ENCODE results near the gene KRT6C. TPM values are rescaled to one million over a fixed set of nuclear protein-coding genes. Genes with fewer than 3 reads are reported as not detected.
"Not testable (repeated sequence)": the region's sequence is repeated elsewhere in the genome, so short reads cannot be mapped to it uniquely, and the experiment has no call there.

KRT6C gene
- total RNA-seq, 2 experiments from 2014 or later = not detected

DNA sequence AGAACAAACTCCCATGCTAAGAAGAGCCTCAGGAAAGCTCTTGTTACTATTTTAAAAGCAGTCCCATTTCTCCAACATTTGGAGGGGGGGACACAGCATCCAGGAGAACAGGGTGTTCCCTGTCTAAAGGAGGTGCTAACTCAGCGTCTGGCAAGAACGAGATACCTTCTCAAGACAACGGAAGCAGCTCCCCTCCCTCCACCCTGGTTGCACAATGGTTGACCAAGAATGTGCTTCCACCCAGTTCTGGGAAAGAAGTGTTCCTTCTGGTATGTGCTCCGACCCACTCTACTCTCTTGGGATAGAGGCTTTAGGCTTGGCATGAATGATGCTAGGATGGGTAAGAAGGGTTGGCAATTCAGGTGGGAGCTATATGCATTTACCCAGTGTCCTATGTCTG lies 20.9 kb upstream of the KRT6C start:
- peaks cover 5% of the 10 kb centered on the region for H3K4me1 Mint-ChIP-seq
- no peaks in the 10 kb centered on the region for H3K36me3 Mint-ChIP-seq
- H3K27me3 Mint-ChIP-seq = peaks cover 21% of the 10 kb centered on the region
- H3K4me3 Mint-ChIP-seq = no peak overlapping the region
- no peaks in the 10 kb centered on the region for H3K9me3 Mint-ChIP-seq
- POLR2A ChIA-PET = no interaction called here
- DNase-seq (no peak), ATAC-seq (ENCODE audit: low read depth) (no peak)
- H3K27ac Mint-ChIP-seq = no peak overlapping the region

DNA sequence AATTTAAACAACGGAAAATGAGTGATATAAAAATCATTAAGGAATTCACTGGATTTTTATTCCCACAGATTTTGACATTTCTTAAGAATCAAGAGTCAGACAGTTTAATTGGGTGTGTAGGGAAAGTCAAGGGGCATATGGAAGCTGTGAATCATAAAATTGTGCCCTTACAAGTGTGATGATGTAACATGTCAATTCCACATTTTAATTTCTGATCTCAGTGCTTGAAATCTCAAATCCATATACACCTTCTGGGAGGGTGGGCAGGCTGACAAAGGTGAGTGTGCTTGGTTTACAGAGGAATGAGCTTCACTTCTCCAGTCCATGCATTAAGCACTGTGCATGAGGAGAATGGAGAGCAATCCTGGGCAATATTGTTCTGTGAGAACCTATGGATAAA lies 20.5 kb upstream of the KRT6C start:
- POLR2A ChIA-PET = no interaction called here
- no peaks in the 10 kb centered on the region for H3K36me3 Mint-ChIP-seq
- peaks cover 21% of the 10 kb centered on the region for H3K27me3 Mint-ChIP-seq
- H3K9me3 Mint-ChIP-seq = no peaks in the 10 kb centered on the region
- no peak for DNase-seq
- ATAC-seq (ENCODE audit: low read depth) = no peak
- H3K4me1 Mint-ChIP-seq = peaks cover 5% of the 10 kb centered on the region
- no peak overlapping the region for H3K27ac Mint-ChIP-seq
- H3K4me3 Mint-ChIP-seq = no peak overlapping the region

DNA sequence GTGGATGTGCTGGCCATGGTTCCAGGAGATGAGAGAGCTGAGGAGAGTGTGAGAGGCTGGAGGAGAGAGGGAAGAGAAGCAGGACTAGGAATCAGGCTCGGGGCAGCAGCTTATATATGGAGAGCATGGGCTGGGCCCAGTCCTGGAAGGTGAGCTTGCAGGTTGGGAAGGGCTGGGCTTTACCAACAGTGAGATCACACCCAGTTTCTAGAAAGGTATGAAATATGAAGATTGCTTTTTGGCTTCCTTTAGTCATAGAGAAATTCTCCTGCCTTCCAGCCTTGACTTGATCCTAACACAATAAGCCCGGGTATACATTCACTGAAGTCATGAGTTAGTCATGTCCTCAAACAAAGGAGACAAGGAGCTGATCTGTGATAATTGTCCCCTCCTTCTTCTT lies 19.6 kb upstream of the KRT6C start, which contains the start of gene KRT6A:
KRT6A (minus strand) TSS at position 86 of the 400 bp plus-strand sequence; CDS start at position 17, 69 bp downstream.
- Mint-ChIP-seq H3K4me3 (no peak within 1 kb of the TSS), H3K9me3 (no peaks in the 10 kb centered on the region), H3K27me3 (peaks cover 19% of the 10 kb centered on the region), H3K36me3 (no peaks in the 10 kb centered on the region), H3K27ac (no peak within 1 kb of the TSS), H3K4me1 (peaks cover 5% of the 10 kb centered on the region)
- POLR2A ChIA-PET = no interaction called here
- DNase-seq (no peak), ATAC-seq (ENCODE audit: low read depth) (no peak)

DNA sequence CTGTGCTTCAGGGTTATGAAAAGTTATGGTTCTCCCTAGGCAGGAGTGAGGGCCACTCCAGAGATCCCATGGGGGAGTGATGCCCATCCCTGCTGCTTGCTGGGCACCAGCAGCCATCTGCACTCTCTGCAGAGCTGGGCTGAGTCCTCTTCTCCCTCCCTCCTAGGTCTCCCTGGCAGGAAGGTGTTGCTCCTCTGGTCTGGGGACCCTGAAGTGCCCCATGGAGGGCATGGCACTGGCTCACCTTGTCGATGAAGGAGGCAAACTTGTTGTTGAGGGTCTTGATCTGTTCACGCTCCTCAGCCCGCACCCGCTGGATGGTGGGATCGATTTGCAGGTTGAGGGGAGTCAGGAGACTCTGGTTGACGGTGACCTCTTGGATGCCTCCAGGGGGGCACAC lies 18.8 kb upstream of the KRT6C start:
- ATAC-seq (ENCODE audit: low read depth); POLR2A ChIA-PET; H3K4me1 Mint-ChIP-seq; H3K9me3 Mint-ChIP-seq; H3K36me3 Mint-ChIP-seq; H3K4me3 Mint-ChIP-seq; H3K27ac Mint-ChIP-seq; DNase-seq: not testable (repeated sequence)
- peaks cover 16% of the 10 kb centered on the region for H3K27me3 Mint-ChIP-seq

DNA sequence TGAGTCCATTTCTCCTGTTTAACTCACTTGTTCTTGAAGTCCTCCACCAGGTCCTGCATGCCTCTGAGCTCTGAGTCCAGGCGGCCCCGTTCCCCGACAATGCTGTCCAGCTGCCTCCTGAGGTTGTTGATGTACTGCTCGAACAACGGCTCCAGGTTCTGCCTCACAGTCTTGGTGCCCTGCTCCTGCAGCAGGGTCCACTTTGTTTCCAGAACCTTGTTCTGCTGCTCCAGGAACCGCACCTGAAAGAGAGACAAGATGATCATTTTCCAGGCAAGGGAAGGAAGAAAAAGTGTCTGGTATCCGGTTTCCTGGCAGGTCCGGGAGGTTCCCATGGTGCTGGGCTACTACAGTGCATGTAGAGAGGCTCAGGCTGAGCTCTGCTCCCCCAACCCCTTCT lies 17.9 kb upstream of the KRT6C start:
- DNase-seq; H3K36me3 Mint-ChIP-seq; H3K4me3 Mint-ChIP-seq; H3K4me1 Mint-ChIP-seq; H3K27ac Mint-ChIP-seq; POLR2A ChIA-PET; H3K9me3 Mint-ChIP-seq; ATAC-seq (ENCODE audit: low read depth): not testable (repeated sequence)
- peaks cover 16% of the 10 kb centered on the region for H3K27me3 Mint-ChIP-seq

DNA sequence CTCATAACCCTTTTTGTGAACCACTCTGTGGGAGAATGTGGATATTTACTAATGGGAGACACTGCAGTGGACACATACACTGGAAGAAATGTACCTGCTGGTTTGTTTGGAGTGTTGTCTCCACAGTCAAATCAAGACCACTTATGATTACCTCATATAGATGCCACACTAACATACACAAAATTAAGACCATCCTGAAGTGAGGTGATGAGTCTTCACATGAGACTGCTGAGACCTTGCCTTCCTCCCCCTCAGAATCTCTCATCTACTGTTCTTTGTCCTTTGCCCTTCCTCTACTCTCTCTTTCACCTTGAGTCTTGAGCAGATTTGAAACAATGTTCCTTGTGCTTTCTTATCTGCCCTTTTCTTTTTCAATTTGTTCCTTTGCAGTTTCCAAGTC lies 15.1 kb upstream of the KRT6C start:
- Mint-ChIP-seq H3K27me3 (peaks cover 31% of the 10 kb centered on the region), H3K27ac (no peak overlapping the region)

DNA sequence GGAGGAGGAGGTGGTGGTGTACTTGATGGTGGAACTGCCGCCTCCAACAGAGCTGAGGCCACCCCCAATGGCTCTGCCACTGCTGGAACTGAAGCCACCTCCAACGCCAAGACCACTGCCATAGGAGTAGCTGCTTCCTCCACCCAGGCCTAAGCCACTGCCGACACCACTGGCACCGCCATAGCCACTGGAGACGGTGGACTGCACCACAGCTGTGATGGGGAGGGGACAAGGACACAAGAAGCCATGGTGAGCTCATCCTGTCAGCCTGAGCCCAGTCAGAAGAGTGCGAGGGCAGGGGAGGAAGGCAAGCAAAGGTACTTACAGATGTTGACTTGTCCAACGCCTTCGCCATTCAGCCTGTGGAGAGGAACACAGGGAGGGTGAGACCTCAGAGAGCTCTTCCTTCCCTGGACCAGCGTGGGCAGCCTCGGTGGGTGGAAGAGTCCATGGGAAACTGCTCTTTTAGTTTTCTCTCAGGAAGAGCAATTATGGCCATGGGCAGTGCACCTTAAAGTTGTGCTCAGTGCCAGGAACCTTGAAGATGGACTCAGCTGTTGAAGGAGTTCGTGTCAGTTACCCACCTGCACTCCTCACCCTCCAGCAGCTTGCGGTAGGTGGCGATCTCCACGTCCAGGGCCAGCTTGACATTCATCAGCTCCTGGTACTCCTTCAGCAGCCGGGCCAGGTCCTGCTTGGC lies 14.3 kb upstream of the KRT6C start:
- H3K27me3 Mint-ChIP-seq = peaks cover 38% of the 10 kb centered on the region
- H3K4me3 Mint-ChIP-seq; H3K4me1 Mint-ChIP-seq; H3K36me3 Mint-ChIP-seq; H3K27ac Mint-ChIP-seq; DNase-seq; ATAC-seq (ENCODE audit: low read depth); H3K9me3 Mint-ChIP-seq; POLR2A ChIA-PET: not testable (repeated sequence)

More for the DNA sequence above, 15.1 kb upstream of the KRT6C start:
- H3K36me3 Mint-ChIP-seq = no peaks in the 10 kb centered on the region
- no peak overlapping the region for H3K4me3 Mint-ChIP-seq
- DNase-seq (no peak), ATAC-seq (ENCODE audit: low read depth) (no peak)
- POLR2A ChIA-PET = no interaction called here
- no peaks in the 10 kb centered on the region for H3K4me1 Mint-ChIP-seq
- peaks cover 6% of the 10 kb centered on the region for H3K9me3 Mint-ChIP-seq

DNA sequence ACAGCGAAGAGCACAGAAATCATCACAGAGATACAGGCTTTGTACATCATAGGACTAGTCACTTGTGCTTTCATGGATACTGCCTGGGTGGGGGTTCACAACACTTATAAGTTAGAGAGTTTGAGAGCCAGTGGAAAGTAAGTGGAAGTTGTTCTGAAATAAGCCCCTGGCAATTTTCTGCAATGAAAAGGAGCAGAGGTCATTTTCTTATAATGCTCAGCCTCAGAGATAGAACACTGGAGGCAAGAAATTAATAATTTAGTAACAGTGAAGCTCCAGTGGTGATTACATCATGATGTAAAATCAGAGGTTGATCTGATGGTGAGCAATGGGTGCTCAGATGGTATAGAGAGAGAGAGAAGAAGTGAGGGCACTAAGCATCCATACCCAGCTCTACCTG lies 13.6 kb upstream of the KRT6C start:
- Mint-ChIP-seq H3K27ac (no peak overlapping the region), H3K4me1 (no peaks in the 10 kb centered on the region), H3K27me3 (peaks cover 44% of the 10 kb centered on the region), H3K36me3 (no peaks in the 10 kb centered on the region), H3K9me3 (peaks cover 6% of the 10 kb centered on the region), H3K4me3 (no peak overlapping the region)
- DNase-seq (no peak), ATAC-seq (ENCODE audit: low read depth) (no peak)
- POLR2A ChIA-PET = no interaction called here

DNA sequence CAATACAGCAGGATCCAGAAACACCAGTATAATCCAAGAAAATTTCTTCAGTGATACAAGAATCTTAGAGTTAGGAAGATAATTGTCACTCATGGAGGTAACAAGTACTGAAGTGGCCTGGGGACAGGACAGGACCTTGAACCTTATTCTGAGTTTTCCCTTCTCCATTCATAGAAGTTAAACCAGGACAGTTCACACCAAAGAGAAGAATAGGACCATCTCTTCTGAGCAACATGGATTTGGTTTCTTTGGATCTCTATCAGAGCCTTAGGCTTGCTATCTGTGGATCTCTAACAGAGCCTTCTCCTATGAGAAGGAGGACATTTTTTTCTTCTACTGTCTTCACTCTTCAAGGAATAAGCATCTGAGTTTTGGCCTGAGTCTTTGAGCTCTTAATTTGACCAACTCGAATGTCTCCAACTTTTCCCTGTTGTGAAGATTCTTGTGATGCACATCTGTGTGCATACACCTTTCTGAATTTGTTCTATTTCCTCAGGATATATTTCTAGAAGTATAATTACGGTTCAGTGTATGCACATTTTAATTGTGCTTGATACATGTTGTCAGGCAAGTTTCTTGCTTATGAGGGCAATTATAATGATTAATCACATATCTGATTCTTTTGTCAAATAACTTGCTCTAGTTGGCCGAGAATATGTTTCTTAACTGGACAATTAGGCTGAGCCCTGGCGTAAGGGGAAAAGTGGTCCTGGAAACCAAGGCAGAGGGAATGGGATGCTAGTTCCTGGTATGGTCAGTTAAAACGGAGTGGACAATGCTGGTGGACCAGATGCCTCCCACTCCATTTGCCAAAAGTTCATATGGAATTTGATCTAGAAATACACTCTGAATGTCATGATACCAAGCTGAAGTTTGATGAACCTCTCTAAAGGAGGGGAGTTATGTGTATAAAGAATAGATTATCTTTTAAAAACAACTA lies 12.8 kb upstream of the KRT6C start:
- Mint-ChIP-seq H3K27ac (no peak overlapping the region), H3K36me3 (no peaks in the 10 kb centered on the region), H3K4me3 (no peak overlapping the region), H3K27me3 (peaks cover 43% of the 10 kb centered on the region), H3K9me3 (peaks cover 6% of the 10 kb centered on the region), H3K4me1 (no peaks in the 10 kb centered on the region)
- DNase-seq (no peak), ATAC-seq (ENCODE audit: low read depth) (no peak)
- POLR2A ChIA-PET = no interaction called here

DNA sequence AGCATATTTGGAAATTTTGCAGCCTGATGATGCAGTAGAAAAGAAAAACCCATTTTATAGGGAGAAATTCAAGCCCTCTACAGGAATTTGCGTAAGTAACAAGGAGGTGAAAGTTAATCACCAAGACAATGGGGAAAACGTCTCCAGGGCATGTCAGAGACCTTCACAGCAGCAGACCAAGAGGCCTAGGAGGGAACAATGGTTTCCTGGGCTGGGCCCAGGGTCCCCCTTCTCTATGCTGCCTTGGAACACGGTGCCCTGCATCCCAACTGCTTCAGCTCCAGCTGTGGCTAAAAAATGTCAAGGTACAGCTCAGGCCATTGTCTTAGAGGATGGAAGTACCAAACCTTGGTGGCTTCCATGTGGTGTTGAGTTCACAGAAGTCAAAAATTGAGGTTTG lies 6.5 kb upstream of the KRT6C start:
- H3K4me1 Mint-ChIP-seq = no peaks in the 10 kb centered on the region
- H3K27ac Mint-ChIP-seq = no peak overlapping the region
- no peak overlapping the region for H3K4me3 Mint-ChIP-seq
- peaks cover 9% of the 10 kb centered on the region for H3K9me3 Mint-ChIP-seq
- POLR2A ChIA-PET = no interaction called here
- no peak for DNase-seq
- H3K36me3 Mint-ChIP-seq = no peaks in the 10 kb centered on the region
- no peak for ATAC-seq (ENCODE audit: low read depth)
- H3K27me3 Mint-ChIP-seq = peaks cover 36% of the 10 kb centered on the region

DNA sequence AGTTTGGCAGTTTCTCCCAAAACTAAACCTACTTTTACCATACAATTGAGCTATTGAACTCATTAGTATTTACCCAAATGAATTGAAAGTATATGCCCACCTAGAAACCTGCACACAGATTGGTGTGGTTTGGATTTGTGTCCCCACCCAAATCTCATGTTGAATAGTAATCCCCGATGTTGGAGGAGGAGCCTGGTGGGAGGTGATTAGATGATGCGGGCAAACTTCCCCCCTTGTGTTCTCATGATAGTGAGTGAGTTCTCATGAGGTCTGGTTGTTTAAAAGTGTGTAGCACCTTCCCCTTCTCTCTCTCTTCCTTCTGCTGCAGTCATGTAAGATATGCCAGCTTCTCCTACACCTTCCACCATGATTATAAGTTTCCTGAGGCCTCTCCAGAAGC lies 4.0 kb upstream of the KRT6C start:
- POLR2A ChIA-PET = no interaction called here
- H3K9me3 Mint-ChIP-seq = peaks cover 5% of the 10 kb centered on the region
- ATAC-seq (ENCODE audit: low read depth) (no peak), DNase-seq (no peak)
- H3K4me1 Mint-ChIP-seq = no peaks in the 10 kb centered on the region
- peaks cover 13% of the 10 kb centered on the region for H3K27me3 Mint-ChIP-seq
- H3K36me3 Mint-ChIP-seq = no peaks in the 10 kb centered on the region
- no peak overlapping the region for H3K4me3 Mint-ChIP-seq
- no peak overlapping the region for H3K27ac Mint-ChIP-seq

DNA sequence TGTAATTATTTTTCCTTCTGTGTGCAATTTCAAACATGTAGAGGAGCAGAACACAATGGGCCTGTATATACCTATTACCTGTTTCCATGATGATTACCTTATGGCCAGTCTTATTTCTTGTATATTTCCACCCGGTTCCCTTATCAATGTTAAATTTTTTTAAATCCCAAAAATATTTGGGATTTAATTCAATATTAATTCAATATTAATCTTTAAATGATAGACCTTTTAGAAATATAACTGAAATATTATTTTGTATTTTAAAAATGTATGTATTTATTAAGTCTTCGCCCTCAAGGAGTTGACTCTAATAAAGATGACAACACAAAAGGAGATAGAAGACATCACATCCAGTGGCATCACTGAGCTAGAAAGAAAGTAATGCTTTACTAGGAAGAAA lies 607 bp upstream of the KRT6C start:
- no peak overlapping the region for H3K4me3 Mint-ChIP-seq
- H3K27ac Mint-ChIP-seq = no peak overlapping the region
- no peaks in the 10 kb centered on the region for H3K36me3 Mint-ChIP-seq
- no peak for DNase-seq
- POLR2A ChIA-PET = no interaction called here
- H3K4me1 Mint-ChIP-seq = no peaks in the 10 kb centered on the region
- no peaks in the 10 kb centered on the region for H3K9me3 Mint-ChIP-seq
- peaks cover 6% of the 10 kb centered on the region for H3K27me3 Mint-ChIP-seq
- no peak for ATAC-seq (ENCODE audit: low read depth)

DNA sequence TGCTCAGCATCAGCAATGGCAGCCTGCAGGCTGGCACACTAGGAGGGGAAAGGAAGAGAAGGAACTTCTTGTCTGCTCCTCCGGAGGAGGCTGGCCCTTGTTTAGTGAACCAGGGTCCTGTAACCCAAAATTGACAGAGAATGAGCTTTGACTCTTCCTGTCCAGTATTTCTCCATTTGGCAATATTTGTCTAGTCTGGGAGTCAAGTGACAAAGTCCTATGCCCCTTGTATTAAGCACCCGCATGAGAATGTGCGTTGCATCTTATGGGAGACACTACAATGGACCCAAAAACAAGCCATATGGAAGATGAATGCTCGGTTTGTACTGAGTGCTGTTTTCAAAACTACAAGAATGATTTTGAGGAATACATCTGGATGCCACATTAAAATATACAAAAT lies 3.8 kb downstream of the KRT6C start:
- Mint-ChIP-seq H3K36me3 (no peaks in the 10 kb centered on the region), H3K4me3 (no peak overlapping the region), H3K4me1 (no peaks in the 10 kb centered on the region), H3K27me3 (peaks cover 16% of the 10 kb centered on the region), H3K27ac (no peak overlapping the region), H3K9me3 (no peaks in the 10 kb centered on the region)
- no peak for DNase-seq
- ATAC-seq (ENCODE audit: low read depth) = no peak
- POLR2A ChIA-PET = no interaction called here

DNA sequence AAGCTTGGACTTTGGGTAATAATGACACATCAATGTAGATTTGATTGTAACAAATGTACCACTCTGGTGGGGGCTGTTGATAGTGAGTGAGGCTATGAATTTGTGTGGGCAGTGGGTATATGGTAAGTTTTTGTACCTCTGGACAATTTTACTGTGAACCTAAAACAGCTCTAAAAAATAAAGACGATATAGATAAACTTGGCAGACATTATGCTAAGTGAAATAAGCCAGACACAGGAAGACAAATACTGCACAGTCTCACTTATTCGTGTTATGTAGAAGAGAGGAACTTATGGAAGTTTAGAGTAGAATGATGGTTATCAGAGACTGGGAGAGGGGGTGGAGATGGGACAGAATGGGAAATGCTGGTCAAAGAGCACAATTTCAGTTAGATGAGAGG lies 8.7 kb downstream of the KRT6C start:
- H3K4me1 Mint-ChIP-seq = no peaks in the 10 kb centered on the region
- POLR2A ChIA-PET = no interaction called here
- ATAC-seq (ENCODE audit: low read depth) (no peak), DNase-seq (no peak)
- peaks cover 35% of the 10 kb centered on the region for H3K27me3 Mint-ChIP-seq
- H3K4me3 Mint-ChIP-seq = no peak overlapping the region
- no peaks in the 10 kb centered on the region for H3K36me3 Mint-ChIP-seq
- no peak overlapping the region for H3K27ac Mint-ChIP-seq
- H3K9me3 Mint-ChIP-seq = no peaks in the 10 kb centered on the region
